Central memory CD8-positive, alpha-beta T cell (primary cell): Measurements from ENCODE around the gene CNOT2.
A peak's percentile ranks its signal among the peaks of the same experiment; 100 is the strongest.

Experiments used
- ATAC-seq: fragments of 150-1000 bp; cut with Tn5 transposase; replicated peaks from 2 replicates; pipeline ENCODE4 v1.10.0; 2022; ENCODE audit warnings: mild to moderate bottlenecking, moderate FRiP score, moderate number of reproducible peaks; ENCODE audit not compliant: poor library complexity, severe bottlenecking; ENCODE audit errors: extremely low read depth
- DNase-seq, 2 donors: peaks; one replicate each; pipeline ENCODE4 v3.0.0; 2021; ENCODE audit warnings: low spot score in 2 of 2
- H3K27ac Mint-ChIP-seq: one replicate; pipeline ENCODE4 v1.8.0; 2022; ENCODE audit warnings: low read depth, mild to moderate bottlenecking, moderate library complexity, mixed read lengths
- H3K27me3 Mint-ChIP-seq: one replicate; pipeline ENCODE4 v1.8.0; 2022; ENCODE audit warnings: mixed read lengths
- H3K36me3 Mint-ChIP-seq: one replicate; pipeline ENCODE4 v1.8.0; 2022; ENCODE audit warnings: mild to moderate bottlenecking, moderate library complexity, mixed read lengths; ENCODE audit not compliant: insufficient read depth
- H3K4me1 Mint-ChIP-seq: one replicate; pipeline ENCODE4 v1.8.0; 2022; ENCODE audit warnings: mixed read lengths
- H3K4me3 Mint-ChIP-seq: one replicate; pipeline ENCODE4 v1.8.0; 2022; ENCODE audit warnings: mild to moderate bottlenecking, moderate library complexity, mixed read lengths
- H3K9me3 Mint-ChIP-seq: one replicate; pipeline ENCODE4 v1.8.0; 2022; ENCODE audit warnings: mixed read lengths

The CNOT2 gene, protein sequence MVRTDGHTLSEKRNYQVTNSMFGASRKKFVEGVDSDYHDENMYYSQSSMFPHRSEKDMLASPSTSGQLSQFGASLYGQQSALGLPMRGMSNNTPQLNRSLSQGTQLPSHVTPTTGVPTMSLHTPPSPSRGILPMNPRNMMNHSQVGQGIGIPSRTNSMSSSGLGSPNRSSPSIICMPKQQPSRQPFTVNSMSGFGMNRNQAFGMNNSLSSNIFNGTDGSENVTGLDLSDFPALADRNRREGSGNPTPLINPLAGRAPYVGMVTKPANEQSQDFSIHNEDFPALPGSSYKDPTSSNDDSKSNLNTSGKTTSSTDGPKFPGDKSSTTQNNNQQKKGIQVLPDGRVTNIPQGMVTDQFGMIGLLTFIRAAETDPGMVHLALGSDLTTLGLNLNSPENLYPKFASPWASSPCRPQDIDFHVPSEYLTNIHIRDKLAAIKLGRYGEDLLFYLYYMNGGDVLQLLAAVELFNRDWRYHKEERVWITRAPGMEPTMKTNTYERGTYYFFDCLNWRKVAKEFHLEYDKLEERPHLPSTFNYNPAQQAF

DNA sequence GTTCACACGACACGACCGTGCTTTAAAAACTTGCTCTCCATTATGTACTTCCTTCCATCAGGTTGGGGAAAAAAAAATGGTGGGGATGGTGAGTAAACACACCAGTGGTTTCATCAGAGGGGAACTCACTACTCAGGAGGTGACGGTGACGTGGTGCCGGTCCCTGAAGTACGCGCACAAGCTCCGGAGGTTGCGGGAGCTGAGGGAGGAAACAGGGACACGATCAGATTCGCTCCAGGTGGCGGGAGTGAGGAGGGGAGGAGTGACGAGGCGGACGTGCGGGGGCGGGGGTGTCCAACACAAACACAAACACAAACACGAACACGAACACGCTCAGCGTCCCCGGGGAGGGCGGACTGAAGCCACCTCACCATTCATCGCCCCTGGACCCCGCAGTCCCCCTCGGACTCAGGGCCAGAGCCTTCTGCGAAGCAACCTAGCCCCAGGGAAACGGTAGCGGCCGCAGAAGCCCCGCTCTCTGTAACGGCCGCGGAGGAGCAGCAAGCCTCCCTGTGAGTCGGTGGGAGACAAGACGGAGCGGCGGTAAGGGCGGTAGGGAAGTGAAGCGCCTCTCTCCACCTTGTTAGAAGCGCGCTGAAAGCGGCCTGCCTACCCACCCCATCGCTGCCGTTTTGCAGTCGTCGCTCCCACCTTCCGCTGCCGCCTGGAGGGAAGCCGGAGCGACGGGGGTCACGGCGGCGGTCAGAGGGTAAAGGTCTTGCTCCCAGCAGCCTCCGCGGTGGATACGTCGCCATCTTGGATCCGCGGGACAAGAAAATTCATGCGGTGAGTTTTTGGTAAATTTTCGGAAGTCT, at the start of gene CNOT2:
TSS of gene CNOT2 (plus strand) at position 739 of the 815 bp plus-strand sequence. CDS start 34,794 bp downstream, outside the sequence.
- Mint-ChIP-seq H3K9me3 (no peaks in the 10 kb centered on the region), H3K27ac (peak within 1 kb of the TSS; percentile 99), H3K27me3 (no peaks in the 10 kb centered on the region), H3K4me1 (peaks cover 58% of the 10 kb centered on the region), H3K4me3 (peak within 1 kb of the TSS; percentile 98), H3K36me3 (peaks cover 44% of the 10 kb centered on the region)
- DNase-seq (peak; percentile 87), ATAC-seq (peak; percentile 72)

DNA sequence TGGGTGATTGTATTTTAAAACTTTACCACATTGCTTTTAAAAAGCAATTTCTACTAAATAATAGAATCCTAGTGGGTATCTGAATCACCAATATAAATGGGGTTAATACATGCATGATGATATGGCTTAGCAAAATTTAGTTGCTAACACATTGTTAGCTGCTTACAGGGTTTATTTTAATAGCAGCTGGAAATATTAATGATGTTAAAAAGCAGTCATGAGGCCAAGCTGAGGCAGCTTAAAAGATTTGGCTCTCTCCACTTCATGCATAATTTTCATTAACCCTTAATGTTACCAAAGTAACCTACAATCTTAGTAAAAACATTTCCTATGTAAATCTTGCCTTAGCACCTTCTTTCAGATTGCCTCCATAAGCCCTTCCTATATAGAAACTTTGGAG, 49.2 kb upstream of the CNOT2 start:
- no peaks in the 10 kb centered on the region for H3K36me3 Mint-ChIP-seq
- no peak for ATAC-seq

DNA sequence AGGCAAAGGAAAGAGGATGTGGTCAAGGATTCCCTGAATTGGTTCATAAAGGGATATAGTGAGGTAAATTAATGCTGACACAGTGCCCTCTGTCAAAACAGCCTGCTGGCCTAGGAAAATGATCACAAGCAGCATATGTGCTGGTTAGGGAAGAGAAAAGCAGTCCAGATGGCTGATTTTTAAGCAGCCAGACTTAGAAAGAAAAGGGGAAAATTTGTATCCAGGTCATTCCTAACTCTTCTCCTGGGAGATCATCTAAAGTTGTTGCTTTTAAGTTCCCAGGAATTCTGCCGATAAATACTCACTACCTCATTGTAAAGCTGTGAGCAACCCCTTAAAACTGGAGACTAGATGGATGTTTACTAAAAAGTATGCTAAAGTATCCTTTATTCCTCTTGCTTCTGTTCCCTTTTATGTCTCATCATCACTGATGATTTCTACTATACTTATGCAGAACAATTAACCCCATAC, 46.4 kb upstream of the CNOT2 start:
- ATAC-seq, result no peak
- H3K27ac Mint-ChIP-seq, result no peak overlapping the region

More for the DNA sequence above, 49.2 kb upstream of the CNOT2 start:
- Mint-ChIP-seq H3K9me3 (no peaks in the 10 kb centered on the region), H3K27me3 (peaks cover 19% of the 10 kb centered on the region), H3K4me1 (no peaks in the 10 kb centered on the region), H3K27ac (no peak overlapping the region), H3K4me3 (no peak overlapping the region)
- DNase-seq, result no peak

DNA sequence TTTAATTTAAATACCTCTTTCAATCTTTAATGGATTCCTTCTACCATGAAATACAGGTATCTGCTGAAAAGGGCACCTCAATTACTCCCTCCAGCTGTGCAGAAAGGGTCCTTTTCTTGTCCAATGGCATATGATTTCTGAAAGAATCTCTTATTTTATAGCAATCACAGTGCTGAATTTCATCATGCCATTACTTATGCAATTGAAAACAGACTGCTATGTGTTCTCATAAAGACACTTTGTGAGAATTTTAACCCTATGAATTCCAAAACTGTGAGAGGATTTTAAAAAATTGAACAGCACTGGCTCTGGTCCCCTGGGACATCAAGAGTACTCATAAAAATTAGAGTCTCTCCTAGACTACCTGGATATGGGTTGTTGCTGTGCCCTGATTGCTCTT, 45.9 kb upstream of the CNOT2 start:
- Mint-ChIP-seq H3K27me3 (peaks cover 19% of the 10 kb centered on the region), H3K4me3 (no peak overlapping the region), H3K4me1 (no peaks in the 10 kb centered on the region), H3K9me3 (no peaks in the 10 kb centered on the region), H3K27ac (no peak overlapping the region), H3K36me3 (no peaks in the 10 kb centered on the region)
- DNase-seq, result no peak
- ATAC-seq, result no peak

More for the DNA sequence above, 46.4 kb upstream of the CNOT2 start:
- no peak for DNase-seq
- no peak overlapping the region for H3K4me3 Mint-ChIP-seq
- H3K36me3 Mint-ChIP-seq, result no peaks in the 10 kb centered on the region
- no peaks in the 10 kb centered on the region for H3K9me3 Mint-ChIP-seq
- peaks cover 19% of the 10 kb centered on the region for H3K27me3 Mint-ChIP-seq
- H3K4me1 Mint-ChIP-seq, result no peaks in the 10 kb centered on the region

DNA sequence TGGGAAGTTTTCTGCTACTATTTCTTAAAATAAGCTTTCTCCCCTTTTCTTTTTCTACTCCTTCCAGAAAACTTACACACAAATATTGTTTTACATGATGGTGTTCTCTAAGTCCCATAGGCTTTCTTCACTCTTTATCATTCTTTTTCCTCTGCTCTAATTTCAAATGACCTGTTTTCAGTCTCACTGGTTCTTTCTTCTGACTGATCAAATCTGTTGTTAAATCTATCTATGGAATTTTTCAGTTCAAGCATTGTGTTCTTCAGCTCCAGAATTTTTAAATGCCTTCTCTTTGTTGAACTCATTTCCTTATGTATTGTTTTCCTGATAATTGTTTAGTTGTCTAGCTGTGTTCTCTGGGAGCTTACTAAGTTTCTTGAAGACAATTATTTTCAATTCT, 29.5 kb upstream of the CNOT2 start:
- DNase-seq (no peak), ATAC-seq (no peak)
- no peaks in the 10 kb centered on the region for H3K27me3 Mint-ChIP-seq
- peaks cover 36% of the 10 kb centered on the region for H3K9me3 Mint-ChIP-seq
- no peak overlapping the region for H3K27ac Mint-ChIP-seq
- no peak overlapping the region for H3K4me3 Mint-ChIP-seq
- H3K36me3 Mint-ChIP-seq, result no peaks in the 10 kb centered on the region
- H3K4me1 Mint-ChIP-seq, result no peaks in the 10 kb centered on the region

DNA sequence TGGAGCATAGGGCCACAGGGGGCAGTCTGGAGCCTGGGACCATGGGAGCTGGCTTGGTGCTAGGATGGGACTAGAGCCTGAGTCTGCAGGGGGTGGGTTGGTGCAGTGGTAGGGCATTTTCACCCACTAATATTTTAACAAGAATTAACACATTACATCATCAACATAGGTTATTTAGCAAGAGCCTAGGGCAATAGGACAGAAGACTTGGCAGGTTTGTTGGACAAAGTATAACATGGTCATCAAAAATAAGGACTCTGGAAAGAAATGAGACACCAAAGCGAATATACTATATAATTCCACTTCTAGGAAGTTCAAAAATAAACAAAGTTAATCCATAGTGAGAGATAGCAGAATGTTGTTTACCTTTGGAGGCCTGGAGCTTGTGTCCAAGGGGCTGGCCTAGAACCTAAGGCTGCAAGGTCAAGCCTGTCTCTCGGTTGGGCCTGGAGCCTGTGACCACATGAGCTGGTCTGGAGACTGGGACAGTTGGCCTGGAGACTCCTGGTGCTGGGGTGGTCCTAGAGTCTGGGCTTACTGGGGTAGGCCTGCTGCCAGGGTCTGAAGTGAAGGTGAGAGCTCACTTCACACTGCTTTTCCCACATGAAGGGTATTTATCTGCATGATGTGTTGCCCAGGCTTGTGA, 28.1 kb upstream of the CNOT2 start:
- Mint-ChIP-seq H3K4me1 (no peaks in the 10 kb centered on the region), H3K27ac (no peak overlapping the region), H3K4me3 (no peak overlapping the region), H3K9me3 (peaks cover 24% of the 10 kb centered on the region), H3K36me3 (no peaks in the 10 kb centered on the region), H3K27me3 (no peaks in the 10 kb centered on the region)
- no peak for DNase-seq
- ATAC-seq, result no peak

DNA sequence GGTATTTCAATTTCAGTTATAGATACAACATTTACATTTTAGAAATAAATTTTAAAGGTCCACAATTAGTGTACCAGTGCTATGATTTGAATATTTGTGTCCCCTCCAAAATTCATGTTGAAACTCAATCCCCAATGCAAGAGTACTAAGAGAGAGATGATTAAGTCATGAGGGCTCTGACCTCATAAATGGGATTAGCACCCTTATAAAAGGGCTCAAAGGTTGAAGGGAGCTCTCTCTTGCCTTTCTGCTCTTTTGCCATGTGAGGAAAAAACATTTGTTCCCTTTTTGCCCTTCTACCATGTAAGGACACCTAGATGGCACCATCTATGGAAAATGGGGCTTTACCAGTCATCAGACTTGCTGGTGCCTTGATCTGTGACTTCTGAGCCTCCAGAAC, 25.8 kb upstream of the CNOT2 start:
- H3K4me1 Mint-ChIP-seq, result no peaks in the 10 kb centered on the region
- no peaks in the 10 kb centered on the region for H3K36me3 Mint-ChIP-seq
- H3K27ac Mint-ChIP-seq, result no peak overlapping the region
- no peak overlapping the region for H3K4me3 Mint-ChIP-seq
- ATAC-seq, result no peak
- H3K27me3 Mint-ChIP-seq, result no peaks in the 10 kb centered on the region
- peaks cover 13% of the 10 kb centered on the region for H3K9me3 Mint-ChIP-seq
- no peak for DNase-seq

DNA sequence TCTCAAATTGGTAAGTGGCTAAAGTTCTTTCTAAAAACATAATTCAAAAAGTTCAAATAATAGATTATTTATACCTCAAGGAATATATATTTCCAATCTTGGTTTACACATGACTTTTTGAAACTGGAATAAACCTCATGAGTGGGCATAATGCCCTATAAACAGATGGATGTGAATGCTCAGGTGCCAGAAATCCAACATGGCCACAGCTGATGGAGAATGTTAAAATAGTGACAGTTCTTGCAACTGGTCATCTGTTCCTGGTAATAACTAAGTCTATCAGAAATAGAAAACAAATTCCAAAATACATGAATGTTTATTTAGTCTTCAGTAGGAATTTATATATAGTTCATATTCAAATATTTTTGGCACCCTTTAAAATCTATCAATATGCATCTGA, 21.6 kb upstream of the CNOT2 start:
- Mint-ChIP-seq H3K9me3 (no peaks in the 10 kb centered on the region), H3K4me3 (no peak overlapping the region), H3K4me1 (no peaks in the 10 kb centered on the region), H3K27ac (no peak overlapping the region), H3K27me3 (no peaks in the 10 kb centered on the region), H3K36me3 (no peaks in the 10 kb centered on the region)
- DNase-seq (no peak), ATAC-seq (no peak)

DNA sequence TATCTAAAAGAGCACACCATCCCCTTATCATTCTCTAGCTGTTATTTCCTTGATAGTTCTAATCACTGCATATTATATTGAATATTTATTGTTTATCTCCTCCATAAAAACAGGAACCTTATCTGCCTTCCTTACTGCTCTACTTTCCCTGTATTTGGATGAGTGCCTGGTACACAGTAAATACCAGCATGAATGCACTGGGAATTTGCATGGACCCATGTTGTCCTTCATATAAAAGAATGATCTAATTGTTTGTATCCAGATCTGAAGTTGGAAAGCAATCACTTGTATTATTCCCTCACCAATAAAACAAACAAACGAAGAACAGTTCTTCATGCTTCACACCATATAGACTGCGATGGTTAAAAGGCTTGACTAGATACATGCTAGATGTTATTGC, 15.3 kb upstream of the CNOT2 start:
- Mint-ChIP-seq H3K27ac (no peak overlapping the region), H3K4me1 (no peaks in the 10 kb centered on the region), H3K27me3 (no peaks in the 10 kb centered on the region), H3K4me3 (no peak overlapping the region), H3K9me3 (no peaks in the 10 kb centered on the region), H3K36me3 (no peaks in the 10 kb centered on the region)
- ATAC-seq (no peak), DNase-seq (no peak)

DNA sequence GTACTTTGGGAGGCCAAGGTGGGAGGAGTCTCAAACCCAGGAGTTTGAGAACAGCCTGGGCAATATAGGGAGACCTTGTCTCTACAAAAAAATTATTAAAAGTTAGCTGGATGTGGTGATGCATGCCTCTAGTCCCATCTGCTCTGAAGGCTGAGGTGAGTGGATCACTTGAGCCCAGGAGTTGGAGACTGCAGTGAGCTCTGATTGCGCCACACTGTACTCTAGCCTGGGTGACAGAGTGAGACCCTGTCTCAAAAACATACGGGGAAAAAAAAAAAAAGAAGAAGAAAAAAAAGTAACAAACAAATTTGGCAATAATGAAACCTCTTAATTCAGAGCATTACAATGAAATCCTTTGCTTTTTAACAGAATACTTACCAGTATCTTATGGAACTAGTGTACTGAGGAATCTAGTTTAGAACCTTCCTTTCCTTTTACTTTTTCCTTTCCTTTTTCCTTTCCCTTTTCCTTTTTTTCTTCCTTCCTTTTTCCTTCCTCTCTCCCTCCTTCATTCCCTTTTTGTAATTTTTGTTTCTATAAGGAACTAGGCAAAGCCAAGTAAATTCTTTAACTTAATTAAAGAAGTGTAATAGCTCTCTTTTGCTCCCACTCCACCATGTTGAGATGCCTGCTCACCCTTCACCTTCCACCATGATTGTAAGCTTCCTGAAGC, 12.2 kb upstream of the CNOT2 start:
- no peak overlapping the region for H3K27ac Mint-ChIP-seq
- H3K36me3 Mint-ChIP-seq, result peaks cover 1% of the 10 kb centered on the region
- no peaks in the 10 kb centered on the region for H3K27me3 Mint-ChIP-seq
- no peak for ATAC-seq
- H3K4me3 Mint-ChIP-seq, result no peak overlapping the region
- H3K4me1 Mint-ChIP-seq, result no peaks in the 10 kb centered on the region
- no peaks in the 10 kb centered on the region for H3K9me3 Mint-ChIP-seq
- DNase-seq, result no peak

DNA sequence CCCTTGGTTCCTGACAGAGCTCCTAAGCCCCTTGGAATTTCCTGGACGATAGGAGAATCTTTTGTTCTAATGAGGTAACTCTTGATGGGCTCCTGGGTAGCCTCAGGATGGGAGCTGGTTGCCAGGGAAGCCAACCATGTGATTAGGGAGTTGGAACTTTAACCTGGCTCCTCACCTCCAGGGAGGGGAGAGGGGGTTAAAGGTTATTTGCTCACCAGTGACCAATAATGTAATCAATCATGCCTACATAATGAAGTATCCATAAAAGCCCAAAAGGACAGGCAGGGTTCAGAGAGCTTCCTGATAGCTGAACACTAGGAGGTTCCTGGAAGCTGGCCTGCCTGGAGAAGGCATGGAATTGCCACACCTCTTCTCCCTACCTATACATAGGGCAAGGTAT, 6.2 kb upstream of the CNOT2 start:
- no peak overlapping the region for H3K4me3 Mint-ChIP-seq
- ATAC-seq, result no peak

DNA sequence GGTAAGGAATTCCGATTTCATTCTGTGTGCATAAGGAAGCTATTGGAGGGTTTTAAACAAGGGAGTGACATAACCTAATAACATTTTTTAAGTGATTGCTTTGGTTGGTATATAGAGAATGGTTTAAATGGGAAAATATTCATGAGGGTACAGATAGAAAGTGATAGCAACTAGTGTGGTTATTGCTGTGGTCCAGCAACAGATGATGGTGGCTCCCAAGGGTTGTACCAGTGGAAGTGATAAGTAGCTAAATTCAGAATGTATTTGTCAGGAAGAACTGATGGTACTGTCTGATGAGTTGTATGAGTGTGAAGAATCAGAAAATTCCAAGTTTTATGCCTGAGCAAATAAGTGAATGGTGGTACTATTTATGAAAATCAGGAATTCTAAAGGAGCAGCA, 2.6 kb upstream of the CNOT2 start:
- DNase-seq (no peak), ATAC-seq (no peak)
- H3K9me3 Mint-ChIP-seq, result no peaks in the 10 kb centered on the region
- no peaks in the 10 kb centered on the region for H3K27me3 Mint-ChIP-seq
- H3K27ac Mint-ChIP-seq, result peak overlapping the region; percentile 99
- peaks cover 41% of the 10 kb centered on the region for H3K4me1 Mint-ChIP-seq
- peak overlapping the region; percentile 7 for H3K4me3 Mint-ChIP-seq
- peaks cover 43% of the 10 kb centered on the region for H3K36me3 Mint-ChIP-seq

More for the DNA sequence above, 6.2 kb upstream of the CNOT2 start:
- no peak for DNase-seq
- H3K36me3 Mint-ChIP-seq, result peaks cover 20% of the 10 kb centered on the region
- no peak overlapping the region for H3K27ac Mint-ChIP-seq
- no peaks in the 10 kb centered on the region for H3K9me3 Mint-ChIP-seq
- H3K4me1 Mint-ChIP-seq, result peaks cover 18% of the 10 kb centered on the region
- no peaks in the 10 kb centered on the region for H3K27me3 Mint-ChIP-seq
